Femur (tissue), 1 donor: ENCODE measurements around the gene MTMR2.
A peak's percentile ranks its signal among the peaks of the same experiment; 100 is the strongest.

ENCODE experiments used
- DNase-seq: peaks from one replicate; pipeline ENCODE4 v3.0.0-alpha.2; 2017

MTMR2 gene

DNA sequence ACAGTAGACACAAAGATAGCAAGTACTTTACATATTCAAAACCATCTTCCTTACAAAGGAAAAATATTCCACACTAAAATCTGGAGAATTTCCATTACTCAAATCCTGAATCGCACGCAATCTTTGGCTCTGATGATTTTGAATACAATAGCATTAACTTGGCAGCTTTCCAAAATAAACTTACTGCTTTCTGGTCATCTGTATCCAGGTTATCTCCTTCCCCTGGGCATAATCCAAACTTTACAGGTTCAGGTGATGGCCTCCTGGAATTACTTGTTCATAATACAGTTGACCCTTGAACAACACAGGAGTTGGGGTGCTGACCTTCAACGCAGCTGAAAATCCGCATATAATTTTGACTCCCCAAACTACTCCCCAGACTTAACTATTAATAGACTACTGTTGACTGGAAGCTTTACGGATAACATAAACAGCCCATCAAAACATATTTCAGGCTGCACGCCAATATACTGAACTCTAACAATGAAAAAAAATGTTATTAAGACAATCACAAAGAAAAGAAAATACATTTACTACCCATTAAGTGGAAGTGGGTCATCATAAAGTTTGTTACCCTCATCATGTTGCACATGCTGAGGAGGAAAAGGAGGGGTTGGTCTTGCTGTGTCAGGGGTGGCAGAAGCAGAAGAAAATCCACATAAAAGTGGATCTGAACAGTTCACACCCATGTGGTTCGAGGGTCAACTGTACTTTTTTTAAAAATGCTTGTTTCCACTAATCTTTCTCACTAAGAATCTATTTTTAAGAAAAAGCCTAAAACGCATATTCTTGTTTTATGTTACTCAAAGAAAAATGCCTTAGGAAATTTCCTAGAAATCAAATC is 6.5 kb downstream of the MTMR2 start:
- DNase-seq = peak; percentile 26

DNA sequence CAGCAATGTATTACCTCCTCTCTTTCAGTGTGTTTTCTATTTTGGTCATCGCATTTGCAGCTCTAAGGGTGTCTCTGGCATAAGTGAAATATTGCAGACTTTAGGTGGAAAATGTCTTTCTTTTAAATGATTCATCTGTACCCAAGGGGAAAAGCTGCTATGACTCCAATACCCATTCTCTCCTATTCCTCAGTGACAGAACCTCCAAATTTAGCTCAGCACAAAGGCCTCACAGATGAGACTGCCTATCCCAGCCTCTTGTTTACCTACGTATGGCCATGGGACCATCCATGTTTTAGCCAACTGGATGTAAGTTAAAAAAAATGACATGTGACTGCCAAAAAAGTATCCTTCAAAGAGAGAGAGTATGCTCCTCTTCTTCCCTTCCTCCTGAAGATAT is 7.9 kb downstream of the MTMR2 start:
- no peak for DNase-seq

DNA sequence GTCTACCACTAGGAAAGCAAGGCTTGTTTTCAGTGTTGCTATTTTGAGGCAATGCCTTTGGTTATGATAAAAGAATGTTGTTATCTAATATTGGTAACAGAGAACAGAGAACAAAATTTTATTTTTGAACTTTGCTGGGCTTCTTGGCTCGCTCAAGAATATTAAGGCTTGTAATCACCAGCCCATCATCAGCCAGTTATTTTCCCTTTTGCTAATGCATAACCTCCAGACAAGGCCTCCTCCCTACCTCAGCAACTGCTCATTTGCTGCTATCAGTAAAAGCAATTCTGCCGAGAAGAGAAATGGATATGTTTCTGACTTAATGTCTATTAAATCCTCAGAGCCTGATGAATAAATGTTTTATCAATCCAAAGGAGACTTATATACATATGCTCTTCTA is 8.9 kb downstream of the MTMR2 start:
- no peak for DNase-seq

DNA sequence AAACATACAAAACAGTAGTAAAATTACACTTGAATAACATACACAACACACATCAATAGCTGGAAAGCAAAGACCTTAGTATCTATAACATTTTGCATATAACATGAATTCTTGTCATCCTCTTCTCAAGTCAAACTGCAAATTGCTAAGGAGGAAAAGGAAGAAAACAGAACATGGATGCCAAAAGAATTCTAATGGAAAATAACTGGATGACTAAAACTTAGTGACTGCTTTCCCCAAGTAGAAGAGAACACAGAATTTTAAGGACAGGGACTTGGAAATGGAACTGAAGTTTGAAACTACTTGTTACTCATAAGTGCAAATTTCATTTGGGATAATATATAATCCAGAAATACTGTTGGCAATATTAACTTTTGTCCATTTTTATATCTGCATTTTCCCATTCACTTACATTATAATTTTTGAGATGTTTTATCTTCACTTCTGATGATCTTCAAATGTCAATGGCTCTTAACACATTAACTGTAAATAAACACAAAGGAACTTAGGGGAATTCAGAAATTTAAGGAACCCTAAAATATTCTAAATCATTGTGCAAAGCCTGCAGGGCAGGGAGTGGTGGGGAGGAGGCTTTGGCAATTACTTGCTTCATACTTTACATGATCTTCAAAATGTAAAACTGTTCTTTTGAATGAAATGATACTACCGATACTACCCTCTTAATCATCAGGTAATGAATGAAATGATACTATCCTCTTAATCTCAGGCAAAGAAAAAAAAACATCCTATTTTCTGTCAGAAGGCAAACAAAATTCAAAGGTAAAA is 9.9 kb downstream of the MTMR2 start:
- DNase-seq = no peak

DNA sequence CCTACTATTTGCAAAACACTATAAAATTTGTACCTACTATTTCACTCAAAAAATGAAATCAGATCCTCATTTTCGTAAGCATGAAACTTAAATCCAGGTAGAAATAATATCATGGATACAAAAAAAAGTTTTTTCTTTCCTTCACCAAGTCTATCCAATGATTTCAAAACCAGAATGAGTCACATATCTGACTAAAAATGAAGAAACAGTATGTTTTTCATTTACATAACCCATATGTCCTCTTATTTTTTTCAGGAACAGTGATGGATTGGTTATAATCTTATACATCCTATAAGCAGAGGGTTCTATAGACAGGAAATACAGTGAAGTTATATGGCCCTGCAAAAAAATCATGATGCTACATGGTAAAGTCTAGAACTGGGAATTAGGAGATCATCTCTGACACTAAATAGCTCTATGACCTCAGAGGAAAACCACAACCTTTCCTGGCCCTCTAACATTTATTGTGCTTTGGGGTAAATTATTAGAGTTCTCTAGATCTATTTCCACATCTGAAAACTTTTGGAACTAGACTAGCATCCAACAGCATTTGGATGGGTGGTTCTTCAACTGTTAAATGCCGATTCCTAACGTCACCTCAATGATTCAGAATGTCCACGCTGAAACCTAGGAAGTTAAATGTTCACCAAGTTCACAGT is 10.9 kb downstream of the MTMR2 start:
- DNase-seq = no peak

DNA sequence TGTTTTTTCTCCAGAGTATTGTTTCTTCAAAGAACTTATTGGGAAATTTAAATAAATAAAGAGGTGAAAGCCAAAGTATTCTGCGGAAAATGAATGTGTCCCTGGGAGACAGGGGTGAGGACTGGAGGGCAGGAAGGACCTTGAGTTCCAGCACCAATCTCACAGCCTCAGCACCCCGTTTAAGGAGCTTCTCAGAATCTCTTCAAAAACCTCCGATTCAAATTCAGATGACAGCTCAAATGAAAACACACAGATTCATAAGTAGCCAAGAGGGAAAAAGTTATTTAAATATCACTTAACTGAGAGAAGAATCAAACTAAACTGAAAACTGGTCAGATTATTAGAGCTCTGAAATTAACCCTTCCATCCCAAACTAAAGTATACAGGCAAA is 12.5 kb downstream of the MTMR2 start:
- no peak for DNase-seq

DNA sequence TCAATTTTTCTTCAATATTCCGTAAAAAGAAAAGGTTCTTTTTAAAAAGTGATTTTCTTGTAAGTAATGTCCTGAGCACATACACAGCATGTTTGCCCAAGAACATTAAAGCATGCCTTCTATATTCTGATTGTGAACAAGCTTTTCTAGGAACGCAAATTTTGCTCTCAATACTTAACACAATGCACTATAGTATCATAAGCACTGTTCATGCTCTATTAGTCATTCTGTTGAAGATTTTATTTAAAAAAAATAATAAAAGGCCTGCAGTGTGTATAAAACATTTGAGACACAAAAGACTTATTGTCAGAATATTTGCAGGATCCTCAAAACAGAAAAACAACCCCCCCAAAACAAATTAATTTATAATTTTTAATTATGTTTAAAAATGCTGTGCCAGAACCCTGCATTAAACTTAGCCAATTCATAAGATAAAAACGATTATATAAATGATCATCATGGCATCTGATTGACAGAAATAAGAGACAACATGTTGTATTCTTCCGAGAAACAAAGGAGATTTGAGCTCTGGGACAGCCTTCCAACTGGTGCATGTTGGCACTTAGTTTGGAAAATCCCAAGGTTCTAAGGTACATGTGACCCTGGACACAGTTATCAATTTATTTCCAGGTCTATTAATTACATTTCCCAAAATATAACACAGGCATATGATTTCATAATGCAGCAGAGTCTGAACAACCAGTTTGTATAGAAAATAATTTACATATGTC is 13.1 kb downstream of the MTMR2 start:
- no peak for DNase-seq

DNA sequence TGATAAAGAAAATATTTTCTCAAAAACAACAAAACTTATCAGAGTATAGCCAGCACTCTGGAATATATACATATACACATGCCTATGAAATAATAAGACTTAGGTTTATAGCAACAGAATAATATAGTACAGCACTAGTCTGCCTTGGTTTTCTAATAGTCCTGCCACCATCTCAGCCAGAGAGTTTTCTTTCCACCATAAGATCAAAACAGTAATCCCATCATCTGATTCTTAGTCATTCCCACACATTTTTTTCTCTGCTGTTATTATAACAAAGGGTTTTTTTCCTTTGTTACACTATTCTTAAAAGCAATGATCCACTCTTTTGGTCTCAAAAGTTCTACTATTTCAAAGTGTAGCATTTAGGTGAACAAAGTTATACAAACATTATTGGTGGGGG is 15.1 kb downstream of the MTMR2 start:
- DNase-seq = no peak

GRCh38 chr11:95907476-95907875 is 16.4 kb downstream of the MTMR2 start:
- no peak for DNase-seq

- no peak for DNase-seq
These were observed 19.8 kb downstream of the MTMR2 start for GRCh38 chr11:95904009-95904650.

- DNase-seq = no peak
These were observed 25.1 kb downstream of the MTMR2 start for GRCh38 chr11:95898782-95899181.

DNA sequence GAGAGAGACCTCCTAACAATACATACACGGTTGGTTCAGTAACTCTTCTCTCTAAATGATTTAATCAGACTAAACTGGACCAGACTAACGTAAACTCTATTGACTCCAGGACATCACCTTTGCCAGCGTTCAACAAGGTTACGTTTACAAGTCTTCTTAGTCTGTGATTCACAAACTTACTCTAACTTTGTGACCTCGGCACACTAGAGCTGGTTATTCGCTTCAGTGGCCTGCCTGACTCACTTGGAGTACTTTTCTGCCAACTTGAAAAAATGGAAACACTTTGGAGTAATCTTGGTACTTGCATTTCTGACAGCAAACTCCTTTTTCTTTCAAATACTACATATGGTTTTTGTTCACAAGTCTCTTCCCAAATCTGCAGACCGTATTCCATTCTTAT is 26.2 kb downstream of the MTMR2 start:
- DNase-seq = no peak

DNA sequence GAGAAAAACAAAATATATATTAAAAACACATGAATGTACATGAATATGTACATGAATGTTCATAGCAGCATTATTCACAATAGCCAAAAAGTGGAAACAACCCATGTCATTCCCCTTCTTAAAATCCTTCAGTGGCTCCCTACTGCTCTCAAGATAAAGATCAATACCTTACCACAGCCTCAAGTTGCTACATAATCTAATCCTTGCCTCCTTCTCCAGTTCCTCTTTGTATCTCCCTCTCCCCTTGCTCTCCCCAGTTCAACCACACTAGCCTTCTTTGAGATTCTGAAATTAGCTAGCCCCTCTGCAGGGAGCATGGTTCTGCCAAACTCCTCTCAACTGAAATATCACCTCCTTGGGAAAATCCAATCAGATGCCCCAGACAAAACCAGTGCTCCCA is 28.1 kb downstream of the MTMR2 start:
- DNase-seq = no peak

- DNase-seq = no peak
These were observed 30.9 kb downstream of the MTMR2 start for GRCh38 chr11:95892892-95893570.

GRCh38 chr11:95892492-95892891 is 31.4 kb downstream of the MTMR2 start:
- no peak for DNase-seq

GRCh38 chr11:95891423-95892170 is 32.3 kb downstream of the MTMR2 start:
- DNase-seq = no peak

- no peak for DNase-seq
These were observed 35.1 kb downstream of the MTMR2 start for GRCh38 chr11:95888852-95889251.

- DNase-seq = no peak
These were observed 35.5 kb downstream of the MTMR2 start for GRCh38 chr11:95888439-95888838.

DNA sequence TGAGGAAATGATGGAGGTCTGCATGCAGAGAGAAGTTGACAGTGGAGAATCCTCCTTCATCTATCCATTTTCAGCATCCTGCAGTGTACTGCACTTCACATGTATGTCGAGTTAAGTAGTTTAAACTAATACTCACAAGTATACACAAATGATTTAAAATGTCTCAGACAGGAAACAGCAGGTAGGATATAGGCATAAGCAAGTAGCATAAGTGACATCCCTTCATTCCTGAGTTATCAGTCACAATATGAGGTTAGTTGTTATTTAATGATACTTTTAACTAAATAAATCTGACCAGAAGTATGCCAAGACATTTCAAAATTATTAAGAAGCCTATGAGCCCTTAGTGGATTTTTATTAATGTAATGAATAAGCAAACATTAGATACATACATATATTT is 37.4 kb downstream of the MTMR2 start:
- DNase-seq = no peak

- no peak for DNase-seq
These were observed 39.1 kb downstream of the MTMR2 start for GRCh38 chr11:95884802-95885201.

- no peak for DNase-seq
These were observed 39.5 kb downstream of the MTMR2 start for GRCh38 chr11:95884376-95884775.
